Measurements from ENCODE around the gene DGKB.

DGKB gene

DNA sequence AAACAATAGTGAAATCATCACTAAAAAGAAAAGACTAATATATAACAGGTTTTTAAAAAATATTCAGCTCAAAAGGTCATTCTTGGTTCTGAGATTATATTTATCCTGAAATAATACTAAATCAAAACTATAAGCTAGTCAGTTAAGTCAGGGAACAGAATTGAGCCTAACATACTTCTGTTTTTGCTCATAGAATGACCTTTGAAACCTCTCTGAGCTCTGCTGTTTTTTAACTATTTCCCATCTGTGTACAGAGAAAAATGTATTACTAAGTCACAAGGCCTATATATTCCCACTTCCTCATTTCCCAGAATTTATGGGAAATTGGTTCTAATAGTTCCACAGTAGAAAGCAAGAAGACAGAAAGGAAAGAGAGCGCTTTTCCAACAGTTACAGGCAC is 566.3 kb downstream of the DGKB start:
- no peak overlapping the region for H3K4me3 ChIP-seq (ENCODE audit: low read depth in 1 of 2, low read length in 1 of 2)
- H3K36me3 ChIP-seq, result no peaks in the 10 kb centered on the region
- H3K9me3 ChIP-seq, result no peaks in the 10 kb centered on the region
- no peaks in the 10 kb centered on the region for H3K4me1 ChIP-seq (ENCODE audit: control insufficient read depth in 1 of 2, insufficient read depth in 1 of 2, low read depth in 1 of 2, low read length in 1 of 2)
- TF ChIP-seq, protein P1, sequence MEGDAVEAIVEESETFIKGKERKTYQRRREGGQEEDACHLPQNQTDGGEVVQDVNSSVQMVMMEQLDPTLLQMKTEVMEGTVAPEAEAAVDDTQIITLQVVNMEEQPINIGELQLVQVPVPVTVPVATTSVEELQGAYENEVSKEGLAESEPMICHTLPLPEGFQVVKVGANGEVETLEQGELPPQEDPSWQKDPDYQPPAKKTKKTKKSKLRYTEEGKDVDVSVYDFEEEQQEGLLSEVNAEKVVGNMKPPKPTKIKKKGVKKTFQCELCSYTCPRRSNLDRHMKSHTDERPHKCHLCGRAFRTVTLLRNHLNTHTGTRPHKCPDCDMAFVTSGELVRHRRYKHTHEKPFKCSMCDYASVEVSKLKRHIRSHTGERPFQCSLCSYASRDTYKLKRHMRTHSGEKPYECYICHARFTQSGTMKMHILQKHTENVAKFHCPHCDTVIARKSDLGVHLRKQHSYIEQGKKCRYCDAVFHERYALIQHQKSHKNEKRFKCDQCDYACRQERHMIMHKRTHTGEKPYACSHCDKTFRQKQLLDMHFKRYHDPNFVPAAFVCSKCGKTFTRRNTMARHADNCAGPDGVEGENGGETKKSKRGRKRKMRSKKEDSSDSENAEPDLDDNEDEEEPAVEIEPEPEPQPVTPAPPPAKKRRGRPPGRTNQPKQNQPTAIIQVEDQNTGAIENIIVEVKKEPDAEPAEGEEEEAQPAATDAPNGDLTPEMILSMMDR (IDR thresholded peaks at IDR 0.05), result no peak
- H3K27ac ChIP-seq, result no peak overlapping the region
- H3K27me3 ChIP-seq, result no peaks in the 10 kb centered on the region

DNA sequence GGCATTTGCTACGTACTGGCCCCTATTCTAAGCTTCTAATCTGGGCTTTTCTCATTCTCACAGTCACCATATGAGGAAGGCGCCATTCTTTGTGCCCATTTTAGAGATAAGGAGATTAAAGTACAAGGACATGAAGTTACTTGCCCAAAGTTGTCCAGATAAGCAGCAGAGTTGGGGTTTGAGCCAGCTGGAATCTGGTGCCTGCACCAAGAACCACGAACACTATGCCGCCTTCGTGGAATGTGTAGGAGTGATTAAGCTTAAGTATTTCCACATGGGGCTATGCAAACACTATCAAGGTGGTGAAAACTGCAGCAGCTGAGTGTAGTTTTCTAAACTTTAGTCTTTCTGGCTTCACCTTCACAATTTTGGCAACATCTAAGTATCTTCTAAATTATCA is 570.4 kb downstream of the DGKB start:
- Histone ChIP-seq H3K27me3 (no peaks in the 10 kb centered on the region), H3K9me3 (no peaks in the 10 kb centered on the region), H3K4me1 (ENCODE audit: control insufficient read depth in 1 of 2, insufficient read depth in 1 of 2, low read depth in 1 of 2, low read length in 1 of 2) (no peaks in the 10 kb centered on the region), H3K27ac (no peak overlapping the region), H3K36me3 (no peaks in the 10 kb centered on the region), H3K4me3 (ENCODE audit: low read depth in 1 of 2, low read length in 1 of 2) (no peak overlapping the region)
- TF ChIP-seq, protein P1 (IDR thresholded peaks at IDR 0.05), result no peak

DNA sequence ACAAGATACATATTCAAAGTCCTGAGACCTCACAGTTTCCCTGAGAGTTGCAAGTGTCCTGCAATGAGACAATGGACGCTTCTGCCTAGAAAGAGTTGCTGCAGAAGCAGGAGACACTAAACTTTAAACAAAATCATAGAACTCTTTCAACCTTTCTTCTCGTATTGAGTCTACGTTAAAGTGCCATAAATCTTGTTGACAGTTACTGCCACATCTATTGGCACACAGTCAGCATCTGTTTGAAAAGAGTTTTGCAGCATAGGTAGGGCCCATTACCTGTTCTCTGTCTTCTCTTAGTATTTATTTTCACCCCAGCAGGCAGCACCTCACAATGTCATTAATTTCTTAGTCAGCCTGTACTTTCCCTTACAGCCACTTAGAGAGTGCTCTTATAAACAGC is 577.8 kb downstream of the DGKB start:
- Histone ChIP-seq H3K27ac (no peak overlapping the region), H3K36me3 (no peaks in the 10 kb centered on the region), H3K4me1 (ENCODE audit: control insufficient read depth in 1 of 2, insufficient read depth in 1 of 2, low read depth in 1 of 2, low read length in 1 of 2) (no peaks in the 10 kb centered on the region), H3K27me3 (no peaks in the 10 kb centered on the region), H3K4me3 (ENCODE audit: low read depth in 1 of 2, low read length in 1 of 2) (no peak overlapping the region), H3K9me3 (no peaks in the 10 kb centered on the region)
- TF ChIP-seq, protein P1 (IDR thresholded peaks at IDR 0.05), result no peak

DNA sequence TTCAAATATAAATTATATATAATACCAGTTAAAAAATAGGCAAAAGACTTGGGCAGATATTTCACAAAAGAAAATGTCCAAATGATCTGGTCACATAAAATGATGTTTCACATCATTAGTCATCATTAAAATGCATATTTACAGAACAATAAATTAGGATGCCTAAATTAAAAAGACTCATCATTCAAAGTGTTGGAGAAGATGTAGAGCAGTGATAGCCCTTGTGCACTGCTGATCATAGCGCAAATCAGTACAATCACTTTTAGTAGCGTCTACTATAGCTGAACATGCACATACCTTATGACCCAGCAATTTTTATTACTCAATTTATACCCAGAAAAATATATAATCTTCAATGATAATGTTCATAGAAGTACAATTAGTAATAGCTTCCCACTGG is 579.8 kb downstream of the DGKB start:
- Histone ChIP-seq H3K4me3 (ENCODE audit: low read depth in 1 of 2, low read length in 1 of 2) (no peak overlapping the region), H3K27ac (no peak overlapping the region), H3K4me1 (ENCODE audit: control insufficient read depth in 1 of 2, insufficient read depth in 1 of 2, low read depth in 1 of 2, low read length in 1 of 2) (no peaks in the 10 kb centered on the region), H3K36me3 (no peaks in the 10 kb centered on the region), H3K27me3 (no peaks in the 10 kb centered on the region), H3K9me3 (no peaks in the 10 kb centered on the region)
- TF ChIP-seq, protein P1 (IDR thresholded peaks at IDR 0.05), result no peak

DNA sequence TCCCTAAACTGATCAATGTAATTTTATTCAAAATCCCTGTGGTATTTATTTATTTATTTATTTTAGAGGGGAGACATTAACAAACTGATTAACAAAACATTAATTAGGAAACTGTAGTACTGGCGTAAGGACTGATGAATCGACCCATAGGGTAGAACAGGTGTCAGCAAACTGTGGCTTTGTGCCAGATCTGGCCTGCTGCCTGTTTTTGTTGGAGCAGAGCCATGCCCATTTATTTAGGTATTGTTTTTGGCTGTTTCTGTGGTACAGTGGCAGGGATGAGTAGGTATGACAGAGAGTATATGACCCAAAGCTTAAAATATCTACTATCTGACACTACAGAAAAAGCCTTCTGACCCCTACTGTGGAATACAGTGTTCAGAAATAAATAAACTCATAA is 580.6 kb downstream of the DGKB start:
- Histone ChIP-seq H3K9me3 (no peaks in the 10 kb centered on the region), H3K4me1 (ENCODE audit: control insufficient read depth in 1 of 2, insufficient read depth in 1 of 2, low read depth in 1 of 2, low read length in 1 of 2) (no peaks in the 10 kb centered on the region), H3K36me3 (no peaks in the 10 kb centered on the region), H3K4me3 (ENCODE audit: low read depth in 1 of 2, low read length in 1 of 2) (no peak overlapping the region), H3K27ac (no peak overlapping the region), H3K27me3 (no peaks in the 10 kb centered on the region)
- TF ChIP-seq, protein P1 (IDR thresholded peaks at IDR 0.05), result no peak

DNA sequence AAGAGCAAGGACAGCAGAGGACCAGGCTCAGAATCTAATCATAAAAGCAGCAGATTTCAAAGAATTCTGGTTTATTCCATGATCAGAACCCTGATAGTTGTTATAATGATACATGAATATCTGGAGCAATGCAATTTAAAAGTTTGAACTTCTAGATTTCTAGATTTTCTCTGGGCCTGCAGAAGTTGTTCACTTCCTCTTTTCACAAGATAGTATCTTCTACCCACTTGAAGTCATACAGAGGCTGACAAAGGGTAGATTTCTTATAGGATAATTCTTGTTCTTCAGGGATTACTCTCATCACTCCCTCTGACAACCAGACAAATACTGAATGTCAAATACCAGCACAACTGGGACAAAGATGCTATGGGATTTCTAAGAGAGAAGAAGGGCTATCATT is 593.1 kb downstream of the DGKB start:
- no peaks in the 10 kb centered on the region for H3K27me3 ChIP-seq
- no peaks in the 10 kb centered on the region for H3K9me3 ChIP-seq
- no peak overlapping the region for H3K4me3 ChIP-seq (ENCODE audit: low read depth in 1 of 2, low read length in 1 of 2)
- no peaks in the 10 kb centered on the region for H3K4me1 ChIP-seq (ENCODE audit: control insufficient read depth in 1 of 2, insufficient read depth in 1 of 2, low read depth in 1 of 2, low read length in 1 of 2)
- TF ChIP-seq, protein P1 (IDR thresholded peaks at IDR 0.05), result no peak
- H3K27ac ChIP-seq, result no peak overlapping the region
- H3K36me3 ChIP-seq, result no peaks in the 10 kb centered on the region
